NCI-H2227 treated with DMSO at 0.1 percent for 48 hours (cell line): ENCODE results near the gene MX1.

Experiments used
- DNase-seq: peaks from one replicate; lab custom pipeline; 2025; lab: John Stamatoyannopoulos, UW

The MX1 gene, protein sequence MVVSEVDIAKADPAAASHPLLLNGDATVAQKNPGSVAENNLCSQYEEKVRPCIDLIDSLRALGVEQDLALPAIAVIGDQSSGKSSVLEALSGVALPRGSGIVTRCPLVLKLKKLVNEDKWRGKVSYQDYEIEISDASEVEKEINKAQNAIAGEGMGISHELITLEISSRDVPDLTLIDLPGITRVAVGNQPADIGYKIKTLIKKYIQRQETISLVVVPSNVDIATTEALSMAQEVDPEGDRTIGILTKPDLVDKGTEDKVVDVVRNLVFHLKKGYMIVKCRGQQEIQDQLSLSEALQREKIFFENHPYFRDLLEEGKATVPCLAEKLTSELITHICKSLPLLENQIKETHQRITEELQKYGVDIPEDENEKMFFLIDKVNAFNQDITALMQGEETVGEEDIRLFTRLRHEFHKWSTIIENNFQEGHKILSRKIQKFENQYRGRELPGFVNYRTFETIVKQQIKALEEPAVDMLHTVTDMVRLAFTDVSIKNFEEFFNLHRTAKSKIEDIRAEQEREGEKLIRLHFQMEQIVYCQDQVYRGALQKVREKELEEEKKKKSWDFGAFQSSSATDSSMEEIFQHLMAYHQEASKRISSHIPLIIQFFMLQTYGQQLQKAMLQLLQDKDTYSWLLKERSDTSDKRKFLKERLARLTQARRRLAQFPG

DNA sequence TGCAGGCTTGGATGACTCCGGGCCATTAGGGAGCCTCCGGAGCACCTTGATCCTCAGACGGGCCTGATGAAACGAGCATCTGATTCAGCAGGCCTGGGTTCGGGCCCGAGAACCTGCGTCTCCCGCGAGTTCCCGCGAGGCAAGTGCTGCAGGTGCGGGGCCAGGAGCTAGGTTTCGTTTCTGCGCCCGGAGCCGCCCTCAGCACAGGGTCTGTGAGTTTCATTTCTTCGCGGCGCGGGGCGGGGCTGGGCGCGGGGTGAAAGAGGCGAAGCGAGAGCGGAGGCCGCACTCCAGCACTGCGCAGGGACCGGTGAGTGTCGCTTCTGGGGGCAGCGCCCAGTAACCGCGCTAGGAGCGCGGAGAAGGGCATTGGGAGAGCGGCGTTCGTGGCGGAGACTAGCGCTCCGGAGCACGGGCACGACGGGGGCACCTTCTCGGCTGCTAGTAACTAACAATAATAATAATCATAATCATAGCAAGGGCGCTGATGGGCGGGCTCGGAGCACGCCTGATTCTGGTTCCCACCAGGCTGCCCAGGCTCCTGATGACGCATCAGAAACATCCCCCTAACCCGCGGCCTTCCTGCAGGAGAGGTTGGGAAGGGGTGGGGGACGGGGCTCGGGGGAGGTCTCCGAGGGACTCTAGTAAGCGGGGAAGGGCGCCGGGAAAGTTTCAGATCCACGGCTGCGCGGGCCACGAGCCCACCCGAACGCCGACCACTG, at the start of gene MX1:
TSS of gene MX1 (plus strand) at position 286 of the 722 bp plus-strand sequence. CDS start 5,832 bp downstream, outside the sequence.
- DNase-seq: peak; percentile 36

DNA sequence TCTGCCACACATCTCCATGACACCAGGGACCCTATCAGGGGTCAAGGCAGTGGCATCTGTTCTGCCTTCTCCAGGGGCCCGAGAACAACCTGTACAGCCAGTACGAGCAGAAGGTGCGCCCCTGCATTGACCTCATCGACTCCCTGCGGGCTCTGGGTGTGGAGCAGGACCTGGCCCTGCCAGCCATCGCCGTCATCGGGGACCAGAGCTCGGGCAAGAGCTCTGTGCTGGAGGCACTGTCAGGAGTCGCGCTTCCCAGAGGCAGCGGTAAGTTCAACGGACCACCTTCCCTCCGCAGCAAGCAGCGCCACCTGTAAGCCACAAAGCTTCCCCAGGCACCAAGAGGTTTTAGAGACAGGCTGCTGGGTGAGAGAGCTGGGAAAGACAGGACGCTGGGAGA, 48.3 kb upstream of the MX1 start:
- no peak for DNase-seq

DNA sequence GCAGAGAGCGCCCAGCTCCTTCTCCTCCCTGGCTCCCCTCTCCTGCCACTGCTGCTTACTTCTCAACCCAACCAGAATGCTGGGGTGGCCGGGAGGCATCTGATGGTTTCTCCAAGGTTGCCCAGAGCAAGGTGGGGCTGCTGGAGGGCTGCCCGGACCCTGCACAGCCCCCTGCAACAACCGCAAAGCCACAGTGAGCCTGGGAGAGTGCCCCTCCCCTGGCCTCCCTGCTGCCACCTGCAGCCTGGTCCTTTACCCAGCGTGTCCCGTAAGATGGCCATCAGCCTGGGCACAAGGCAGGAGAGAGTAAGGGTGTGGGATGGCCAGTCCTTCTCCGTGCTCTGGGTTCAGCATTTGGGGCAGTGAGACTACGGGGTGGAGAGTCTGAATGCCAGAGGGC, 47.2 kb upstream of the MX1 start:
- no peak for DNase-seq

DNA sequence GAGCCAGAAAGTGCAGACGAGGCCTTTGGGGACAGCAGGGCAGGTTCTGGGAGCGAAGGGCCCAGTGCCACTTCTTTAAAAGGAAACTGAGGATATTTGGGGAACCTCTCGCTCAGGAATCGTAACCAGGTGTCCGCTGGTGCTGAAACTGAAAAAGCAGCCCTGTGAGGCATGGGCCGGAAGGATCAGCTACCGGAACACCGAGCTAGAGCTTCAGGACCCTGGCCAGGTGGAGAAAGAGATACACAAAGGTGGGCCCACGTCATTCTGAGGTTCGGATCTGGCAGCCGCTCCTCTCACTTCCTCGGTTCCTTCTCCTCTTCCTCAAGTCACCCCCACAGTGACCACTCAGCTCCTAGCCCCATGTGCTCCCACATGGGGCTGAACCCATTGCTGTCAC, 46.1 kb upstream of the MX1 start:
- no peak for DNase-seq

DNA sequence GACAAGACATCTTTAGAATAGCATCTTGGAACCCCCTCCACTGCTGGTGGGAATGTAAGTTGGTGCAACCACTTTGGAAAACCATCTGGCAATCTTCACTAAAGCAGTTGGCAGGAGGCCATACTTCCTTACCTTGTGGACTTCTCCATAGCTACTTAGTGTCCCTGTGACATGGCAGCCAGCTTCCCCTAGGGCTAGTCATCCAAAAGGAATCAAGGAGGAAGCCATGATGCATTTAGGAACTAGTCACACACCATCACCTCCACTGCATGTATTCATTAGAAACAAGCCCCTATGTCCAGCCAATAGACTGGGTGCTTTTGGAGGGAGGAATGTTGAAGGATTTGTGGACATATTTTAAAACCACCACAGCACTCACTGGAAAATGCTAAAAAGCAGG, 44.3 kb upstream of the MX1 start:
- DNase-seq: no peak

DNA sequence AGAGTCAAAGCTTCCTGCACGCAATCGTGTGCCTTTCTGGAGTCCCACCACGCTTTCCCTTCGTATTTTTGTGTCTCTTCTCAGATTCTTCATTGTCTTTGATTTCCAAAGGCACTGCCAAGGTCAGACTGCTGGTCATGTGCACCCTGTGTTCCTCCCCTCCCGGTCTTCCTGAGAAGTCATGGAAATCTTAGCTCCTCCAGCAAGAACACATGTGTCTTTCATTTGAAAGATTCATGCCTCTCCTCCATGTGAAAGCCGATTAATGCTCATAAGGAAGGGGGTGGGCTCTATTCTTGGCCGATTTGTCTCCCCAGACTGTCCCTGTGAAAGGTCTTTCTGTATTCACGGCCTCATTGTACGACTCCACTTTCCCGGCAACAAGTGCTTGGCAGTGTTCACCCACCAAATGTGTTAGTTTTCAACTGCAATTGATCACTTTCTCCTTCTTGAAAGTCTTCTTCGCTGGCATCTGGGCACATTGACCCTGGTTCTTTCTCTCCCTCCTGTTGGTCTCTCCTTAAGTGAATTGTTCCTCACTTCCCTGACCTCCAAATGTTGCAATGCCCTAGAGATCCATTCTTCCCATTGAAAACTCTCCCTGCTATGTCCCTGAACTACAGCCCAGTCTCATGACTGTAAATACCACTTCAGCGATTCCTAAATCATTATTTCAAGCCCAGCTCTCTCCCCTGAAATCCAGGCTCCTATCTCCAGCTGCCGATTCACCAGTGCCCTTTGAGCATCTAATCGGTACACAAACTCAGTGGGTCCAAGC, 38.8 kb upstream of the MX1 start:
- no peak for DNase-seq

DNA sequence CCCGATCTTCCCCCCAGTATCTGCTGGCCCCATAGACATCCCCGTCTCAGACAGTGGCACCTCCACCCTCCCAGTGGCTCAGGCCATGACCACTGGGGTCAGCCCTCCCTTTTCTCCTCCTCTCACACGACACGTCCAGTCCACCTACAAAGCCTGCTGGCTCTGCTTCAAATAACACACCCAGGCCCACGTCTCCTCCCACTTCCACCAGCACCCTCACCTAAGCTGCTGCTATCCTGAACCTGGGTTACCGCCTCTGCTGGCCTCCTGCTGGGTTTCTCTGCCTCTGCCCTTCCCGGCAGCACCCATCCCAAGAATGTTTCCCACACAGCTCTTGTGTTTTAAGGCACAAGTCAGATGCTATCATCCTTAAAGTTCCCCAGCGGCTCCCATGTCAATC, 38.2 kb upstream of the MX1 start:
- DNase-seq: no peak

DNA sequence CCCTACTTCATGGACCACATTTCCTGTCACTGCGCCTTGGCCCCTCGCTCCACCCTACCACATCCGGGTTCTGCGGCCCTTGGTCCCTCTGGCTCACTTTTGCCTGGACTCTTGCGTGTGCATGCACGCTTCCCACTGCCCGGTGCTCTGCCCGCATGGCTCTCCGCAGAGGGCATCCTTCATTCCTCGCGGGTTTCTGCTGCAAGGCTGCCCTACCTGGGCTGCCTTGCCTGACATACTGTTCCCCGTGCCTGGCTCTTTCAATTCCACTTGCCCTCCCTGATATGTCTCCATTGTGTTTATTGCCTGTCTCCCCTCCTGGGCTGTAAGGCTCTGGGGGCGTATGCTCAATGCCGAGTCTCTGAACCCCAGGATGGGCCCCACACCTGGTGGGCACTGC, 37.8 kb upstream of the MX1 start:
- DNase-seq: no peak

DNA sequence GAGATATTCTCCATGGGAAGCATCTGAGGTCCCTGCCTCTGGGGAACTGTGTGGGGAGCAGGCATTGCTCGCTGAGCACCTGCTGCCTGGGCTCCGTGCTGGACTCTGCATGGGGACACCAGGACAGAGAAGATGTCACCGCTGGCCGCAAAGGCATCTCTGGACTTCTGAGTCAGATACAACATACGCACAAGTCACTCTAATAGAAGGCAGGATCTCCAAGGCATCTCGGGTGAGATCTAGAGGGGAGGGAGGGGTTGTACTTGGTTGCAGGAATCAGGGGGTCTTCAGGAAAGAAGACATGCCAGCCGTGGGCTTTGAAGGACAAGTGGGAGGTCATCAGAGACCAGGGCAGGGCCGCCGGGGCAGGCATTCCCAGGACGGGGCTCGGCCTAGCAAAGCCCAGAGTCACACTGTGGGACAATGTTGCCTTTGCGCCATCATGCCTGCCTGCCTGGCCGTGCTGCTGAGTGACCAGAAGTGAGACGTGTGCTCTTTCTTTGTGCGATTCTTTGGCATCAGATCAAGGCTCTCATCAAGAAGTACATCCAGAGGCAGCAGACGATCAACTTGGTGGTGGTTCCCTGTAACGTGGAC, 35.9 kb upstream of the MX1 start:
- DNase-seq: no peak

DNA sequence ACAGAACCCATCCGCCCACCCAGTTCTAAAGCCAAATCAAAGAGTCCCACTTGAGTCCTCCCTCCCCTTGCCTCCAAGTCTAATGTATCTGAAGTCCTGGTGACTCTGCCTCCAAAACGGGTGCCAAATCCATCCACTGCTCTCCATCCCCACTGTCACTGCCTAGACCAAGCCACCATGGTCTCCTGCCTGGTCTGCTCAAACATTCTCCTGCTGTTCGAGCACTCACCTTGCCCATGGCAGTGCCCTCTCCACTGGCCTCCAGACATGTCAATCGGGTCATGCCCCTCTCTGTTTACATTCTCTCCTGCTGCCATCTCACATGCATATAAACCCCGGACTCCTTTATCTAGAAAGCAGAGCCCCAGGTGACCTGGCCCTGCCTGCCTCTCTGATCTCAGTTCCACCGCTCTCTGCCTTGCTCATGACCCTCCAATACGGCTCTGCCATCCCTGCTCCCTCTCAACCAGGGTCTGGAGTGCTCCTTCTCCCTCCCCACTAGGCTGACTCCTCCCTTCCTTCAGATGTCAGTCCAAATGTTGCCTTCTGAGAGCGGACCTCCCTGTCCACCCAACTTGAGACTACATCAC, 32.1 kb upstream of the MX1 start:
- no peak for DNase-seq

DNA sequence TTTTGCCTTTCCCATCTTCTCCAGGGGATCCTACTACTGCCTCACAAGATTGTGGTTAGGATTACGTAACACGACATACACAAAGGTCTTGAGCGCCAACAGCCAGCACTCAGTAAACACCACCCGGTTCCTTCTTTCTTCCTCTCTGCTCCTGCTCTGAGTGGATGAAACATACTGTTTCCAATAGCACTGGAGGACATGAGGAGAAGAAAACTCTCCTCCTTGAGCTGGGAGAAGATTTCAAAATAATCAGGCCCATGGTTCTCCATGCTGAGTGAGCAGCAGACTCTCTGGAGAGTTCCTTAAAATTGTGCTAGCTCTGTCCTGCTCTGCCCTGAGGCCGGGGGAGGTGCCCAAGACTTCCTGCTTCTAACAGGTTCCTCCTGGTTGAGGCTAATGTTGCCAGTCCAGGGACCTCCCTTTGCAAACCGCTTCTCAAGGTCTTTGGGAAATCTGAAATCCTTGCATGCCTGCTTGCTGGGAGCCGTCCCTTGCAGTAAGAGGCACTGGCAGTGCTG, 29.4 kb upstream of the MX1 start:
- no peak for DNase-seq

DNA sequence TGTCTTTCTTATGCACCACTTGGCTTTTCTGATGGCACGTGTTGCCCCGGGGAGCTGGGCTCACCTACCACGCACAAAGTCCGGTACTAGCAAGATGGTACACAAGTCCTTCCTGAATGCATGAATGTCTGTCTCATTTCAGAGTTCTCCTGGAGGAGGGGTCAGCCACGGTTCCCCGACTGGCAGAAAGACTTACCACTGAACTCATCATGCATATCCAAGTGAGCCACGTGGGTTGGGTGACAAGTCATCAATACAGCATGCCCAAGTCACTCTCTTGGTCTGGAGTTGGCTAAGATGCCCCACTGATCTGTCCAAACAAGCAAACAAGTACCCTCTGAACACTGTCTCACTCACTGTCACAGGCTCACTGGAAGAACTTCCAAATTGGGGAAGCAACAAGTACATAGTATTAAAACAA, 28.6 kb upstream of the MX1 start:
- no peak for DNase-seq

DNA sequence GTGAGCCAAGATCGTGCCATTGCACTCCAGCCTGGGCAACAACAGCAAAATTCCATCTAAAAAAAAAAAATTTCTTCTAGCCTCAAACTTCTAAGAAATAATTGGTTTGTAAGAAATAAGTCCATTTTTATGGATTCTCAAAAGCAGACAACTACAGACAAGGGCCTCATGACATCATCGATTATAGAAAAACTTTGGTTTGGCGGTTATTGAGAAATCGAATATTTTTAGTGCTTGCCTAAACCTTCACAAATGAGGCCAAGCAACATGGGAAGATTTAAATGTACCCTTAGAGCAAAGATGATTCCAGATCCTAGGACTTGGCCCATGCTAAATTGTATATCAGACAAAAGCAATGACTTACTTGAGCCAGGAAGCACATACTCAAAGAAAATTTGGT, 27.8 kb upstream of the MX1 start:
- no peak for DNase-seq

DNA sequence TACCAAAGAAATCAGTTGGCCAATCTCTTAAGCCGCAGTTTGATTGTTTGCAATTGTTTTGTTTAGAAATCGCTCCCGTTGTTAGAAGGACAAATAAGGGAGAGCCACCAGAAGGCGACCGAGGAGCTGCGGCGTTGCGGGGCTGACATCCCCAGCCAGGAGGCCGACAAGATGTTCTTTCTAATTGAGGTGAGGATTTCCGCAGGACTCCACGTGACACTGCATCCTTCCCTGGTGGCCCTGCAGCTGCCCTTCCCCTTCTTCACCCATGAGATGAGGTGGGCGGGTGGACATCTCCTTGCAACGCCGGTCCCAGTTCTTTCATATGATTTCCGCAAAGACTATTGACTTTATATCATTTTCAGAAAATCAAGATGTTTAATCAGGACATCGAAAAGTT, 27.2 kb upstream of the MX1 start:
- no peak for DNase-seq

DNA sequence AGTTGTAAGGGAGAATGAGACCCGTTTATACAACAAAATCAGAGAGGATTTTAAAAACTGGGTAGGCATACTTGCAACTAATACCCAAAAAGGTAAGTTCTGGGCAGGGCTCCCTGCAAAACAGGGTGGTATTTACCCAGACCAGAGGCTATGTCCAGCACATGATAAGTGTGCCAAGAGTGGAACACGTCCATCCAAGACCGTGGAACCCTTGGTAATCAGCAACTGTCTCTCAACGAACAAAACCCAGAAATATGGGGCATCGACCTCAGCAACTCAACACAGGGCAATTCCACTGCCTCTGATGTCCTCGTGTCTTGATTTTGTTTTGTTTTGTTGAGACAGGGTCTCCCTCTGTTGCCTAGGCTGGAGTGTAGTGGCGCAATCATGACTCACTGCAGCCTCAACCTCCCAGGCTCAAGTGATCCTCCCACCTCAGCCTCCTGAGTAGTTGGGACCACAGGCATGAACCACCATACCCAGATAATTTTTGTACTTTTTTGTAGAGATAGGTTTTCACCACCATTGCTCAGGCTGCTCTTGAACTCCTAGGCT, 26.7 kb upstream of the MX1 start:
- DNase-seq: no peak

DNA sequence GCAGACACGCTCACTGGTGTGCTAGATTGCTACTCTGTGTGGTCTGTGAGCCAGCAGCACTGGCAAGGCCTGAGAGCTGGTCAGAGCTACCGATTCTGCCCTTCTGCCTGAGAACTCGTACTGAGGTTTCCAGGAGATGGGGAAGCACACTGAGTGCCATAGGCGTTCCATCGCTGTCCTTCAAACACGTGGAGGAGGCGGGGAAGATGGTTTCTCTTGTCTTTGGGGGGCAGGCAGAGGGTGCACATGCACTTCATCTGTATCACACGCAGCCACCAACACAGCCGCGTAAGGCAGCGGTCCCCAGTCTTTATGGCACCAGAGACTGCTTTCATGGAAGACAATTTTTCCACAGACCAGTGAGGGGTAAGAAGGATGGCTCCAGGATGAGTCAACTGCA, 23.8 kb upstream of the MX1 start:
- DNase-seq: no peak

DNA sequence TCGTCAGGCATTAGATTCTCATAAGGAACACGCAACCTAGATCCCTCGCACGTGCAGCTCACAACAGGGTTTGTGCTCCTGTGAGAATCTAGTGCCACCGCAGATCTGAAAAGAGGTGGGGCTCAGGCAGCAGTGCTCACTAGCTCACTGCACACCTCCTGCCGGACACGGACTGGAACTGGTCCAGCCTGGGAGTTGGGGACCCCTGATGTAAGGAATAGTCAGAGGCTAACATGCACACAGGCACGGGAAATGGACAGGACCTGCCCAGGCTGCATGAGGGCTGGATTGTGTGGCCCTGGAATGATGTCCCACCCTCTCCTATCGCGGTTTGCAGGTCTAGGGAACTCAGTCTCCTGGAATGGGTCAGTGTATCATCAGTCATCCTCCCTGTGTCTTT, 23.2 kb upstream of the MX1 start:
- no peak for DNase-seq

DNA sequence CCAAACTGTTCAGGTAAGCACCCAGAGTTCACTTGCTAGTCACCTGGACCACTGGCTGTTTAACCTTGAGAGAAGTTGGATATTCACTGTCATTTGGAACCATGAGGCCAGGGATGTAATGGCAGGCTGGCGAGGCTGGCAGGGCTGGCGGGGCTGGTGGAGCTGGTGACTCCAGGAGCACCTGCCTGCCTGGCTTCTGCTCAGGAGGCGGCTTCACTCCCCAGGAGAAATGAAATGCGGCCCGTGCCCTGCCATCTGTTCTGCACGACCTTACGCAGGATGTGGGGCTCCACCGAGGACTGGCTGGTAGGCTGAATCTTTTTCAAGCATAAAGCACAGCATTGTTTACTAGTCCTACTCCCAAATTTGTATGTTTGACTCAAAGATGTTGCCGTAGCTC, 22.7 kb upstream of the MX1 start:
- DNase-seq: no peak

DNA sequence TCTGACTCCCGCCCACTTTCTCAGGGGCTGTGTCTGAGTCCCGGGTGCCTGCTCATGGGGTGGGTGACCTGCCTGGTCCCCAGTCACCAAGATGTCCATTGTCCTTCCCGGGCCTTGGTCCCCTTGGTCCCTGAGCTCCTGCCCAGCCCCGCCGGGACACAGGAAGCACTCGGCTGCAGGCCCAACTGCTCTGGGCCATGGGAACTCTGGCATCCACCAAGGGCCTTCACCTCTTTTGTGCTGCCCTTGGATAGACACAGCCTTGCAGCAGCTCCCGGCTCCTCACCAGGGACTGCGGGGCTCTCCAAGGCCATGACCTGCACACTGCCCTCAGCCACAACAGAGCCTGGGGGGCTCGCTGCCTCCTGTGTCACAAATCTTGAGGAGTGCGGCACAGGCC, 22.1 kb upstream of the MX1 start:
- DNase-seq: no peak

DNA sequence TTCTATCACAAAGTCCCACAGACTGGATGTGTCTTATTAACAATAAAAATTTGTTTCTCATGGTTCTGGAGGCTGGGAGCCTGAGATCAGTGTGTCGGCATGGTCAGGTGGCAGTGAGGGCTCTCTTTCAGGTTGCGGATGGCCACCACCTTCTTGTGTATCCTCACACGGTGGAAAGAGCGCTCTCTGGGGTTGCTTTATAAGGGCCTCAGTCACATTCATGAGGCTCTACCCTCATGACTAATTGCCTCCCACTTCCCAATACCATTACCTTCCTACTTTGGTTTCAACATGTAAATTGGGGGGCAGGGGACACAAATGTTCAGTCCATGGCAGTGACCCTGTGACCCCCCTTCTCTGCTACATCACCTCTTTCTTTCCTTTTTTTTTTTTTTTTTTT, 20.7 kb upstream of the MX1 start:
- no peak for DNase-seq

DNA sequence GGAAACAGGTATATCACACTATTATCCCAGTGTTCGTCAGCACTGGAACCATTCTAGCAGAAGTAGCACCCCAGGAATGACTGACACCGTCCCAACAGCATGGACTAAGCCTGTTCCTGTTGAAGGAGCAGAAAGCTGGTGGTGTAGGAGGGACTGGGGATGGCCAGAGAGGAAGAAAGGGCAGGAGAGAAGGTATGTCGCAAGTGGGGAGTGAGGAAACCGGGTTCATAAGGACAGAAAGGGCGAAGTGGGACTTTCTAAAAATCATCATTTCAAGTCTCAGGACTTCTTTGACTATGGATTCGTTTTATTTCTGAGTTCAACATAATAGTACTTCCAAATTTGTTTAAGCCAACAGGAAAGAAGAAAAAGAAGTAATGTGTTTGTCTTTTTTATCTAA, 19.7 kb upstream of the MX1 start:
- no peak for DNase-seq
